WTC11 (cell line): ENCODE results near the gene TMPRSS2.

Experiments used
- ATF3 ChIP-seq: sonication (generic); formaldehyde crosslinking; conservative IDR thresholded peaks from 2 replicates; pipeline ENCODE4 v1.8.1; 2022; ENCODE audit warnings: mild to moderate bottlenecking, missing genetic modification reagents
- CREB1 ChIP-seq: sonication (generic); formaldehyde crosslinking; IDR thresholded peaks from 2 replicates; pipeline ENCODE4 v1.8.0; 2023; ENCODE audit warnings: mild to moderate bottlenecking, missing genetic modification reagents
- CTCF ChIP-seq: fragments of 200-600 bp; IDR thresholded peaks from 2 replicates; pipeline ENCODE4 v1.8.0; 2022; ENCODE audit warnings: antibody characterized with exemption
- GABPB1 ChIP-seq: sonication (generic); formaldehyde crosslinking; IDR thresholded peaks from 2 replicates; pipeline ENCODE4 v1.8.1; 2023; ENCODE audit warnings: mild to moderate bottlenecking, missing genetic modification reagents
- GRHL2 ChIP-seq: fragments of 250-450 bp; sonication (Bioruptor Pico); IDR thresholded peaks from 2 replicates; pipeline ENCODE4 v1.8.0; 2022; ENCODE audit warnings: mild to moderate bottlenecking, moderate library complexity; ENCODE audit not compliant: insufficient replicate concordance, severe bottlenecking
- JUN ChIP-seq: sonication (generic); formaldehyde crosslinking; IDR thresholded peaks from 2 replicates; pipeline ENCODE4 v1.8.0; 2023; ENCODE audit warnings: mild to moderate bottlenecking, missing genetic modification reagents
- NFYB ChIP-seq: sonication (generic); formaldehyde crosslinking; conservative IDR thresholded peaks from 2 replicates; pipeline ENCODE4 v1.8.0; 2022; ENCODE audit warnings: low read depth, missing genetic modification reagents
- ZNF512 ChIP-seq: sonication (generic); formaldehyde crosslinking; IDR thresholded peaks from 2 replicates; pipeline ENCODE4 v1.8.1; 2022; ENCODE audit warnings: missing genetic modification reagents, borderline replicate concordance

GRCh38 chr21:41483415-41483814 lies 24.5 kb downstream of the TMPRSS2 start:
- no peak for TF ChIP-seq CTCF
- TF ChIP-seq JUN (CRISPR knock-in tag), result no peak
- no peak for TF ChIP-seq ZNF512 (CRISPR knock-in tag)
- TF ChIP-seq GRHL2 (CRISPR knock-in tag), result no peak
- no peak for TF ChIP-seq ATF3 (CRISPR knock-in tag)
- TF ChIP-seq NFYB (CRISPR knock-in tag), result no peak
- no peak for TF ChIP-seq CREB1 (CRISPR knock-in tag)
- no peak for TF ChIP-seq GABPB1
